ENCODE results near the gene EYA4.
"Not testable (repeated sequence)": the region's sequence is repeated elsewhere in the genome, so short reads cannot be mapped to it uniquely, and the experiment has no call there.

Gene EYA4

GRCh38 chr6:133358574-133359150, 117.5 kb downstream of the EYA4 start:
- DNase-seq: no peak

GRCh38 chr6:133359256-133359655, 118.1 kb downstream of the EYA4 start:
- DNase-seq: no peak

- DNase-seq: no peak
These were observed 118.6 kb downstream of the EYA4 start for GRCh38 chr6:133359760-133360159.

- DNase-seq: no peak
These were observed 119.0 kb downstream of the EYA4 start for GRCh38 chr6:133360194-133360593.

- DNase-seq: no peak
These were observed 121.7 kb downstream of the EYA4 start for GRCh38 chr6:133362813-133363212.

- no peak for DNase-seq
These were observed 127.5 kb downstream of the EYA4 start for GRCh38 chr6:133368664-133369063.

DNA sequence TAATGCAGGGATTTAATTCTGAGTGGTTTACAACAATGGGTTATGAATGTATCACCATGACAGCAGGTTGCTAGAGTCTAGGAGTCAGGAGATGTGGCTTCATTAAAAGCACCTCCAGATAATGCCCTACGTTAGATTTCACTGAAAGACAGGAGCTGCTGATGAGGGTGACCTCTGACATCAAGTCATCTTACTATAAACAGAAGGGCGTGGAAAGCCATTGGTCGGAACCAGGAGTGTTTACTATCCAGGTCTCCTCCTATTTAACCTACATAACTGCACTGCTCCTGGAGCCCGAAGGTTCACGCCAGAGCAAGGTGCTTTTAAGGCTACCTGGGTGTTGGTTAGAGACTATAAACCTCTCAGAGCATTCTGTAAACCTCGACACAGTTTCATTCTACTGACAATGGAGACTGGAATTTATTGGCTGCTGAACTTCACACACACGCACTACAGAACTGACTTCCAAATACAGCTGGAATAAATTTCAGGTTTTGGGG, 128.7 kb downstream of the EYA4 start:
- DNase-seq: no peak

DNA sequence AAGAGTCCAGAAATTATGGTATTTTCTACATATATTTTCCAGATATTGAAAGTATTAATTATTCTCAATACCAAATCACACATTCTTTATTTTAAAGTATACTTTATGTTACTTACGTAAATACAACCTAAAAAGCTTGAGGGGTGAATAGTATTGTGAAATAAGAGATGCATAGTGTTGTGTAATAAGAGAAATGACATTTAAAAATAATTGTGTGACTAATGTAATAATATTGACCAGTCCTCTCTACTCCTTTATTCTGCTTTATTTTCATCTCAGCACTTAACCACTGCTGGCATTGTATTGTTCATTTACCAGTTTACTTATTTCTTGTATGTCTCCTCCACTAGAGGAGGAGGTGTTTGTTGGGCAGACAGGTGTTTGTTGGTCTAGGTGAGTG, 135.6 kb downstream of the EYA4 start:
- no peak for DNase-seq

DNA sequence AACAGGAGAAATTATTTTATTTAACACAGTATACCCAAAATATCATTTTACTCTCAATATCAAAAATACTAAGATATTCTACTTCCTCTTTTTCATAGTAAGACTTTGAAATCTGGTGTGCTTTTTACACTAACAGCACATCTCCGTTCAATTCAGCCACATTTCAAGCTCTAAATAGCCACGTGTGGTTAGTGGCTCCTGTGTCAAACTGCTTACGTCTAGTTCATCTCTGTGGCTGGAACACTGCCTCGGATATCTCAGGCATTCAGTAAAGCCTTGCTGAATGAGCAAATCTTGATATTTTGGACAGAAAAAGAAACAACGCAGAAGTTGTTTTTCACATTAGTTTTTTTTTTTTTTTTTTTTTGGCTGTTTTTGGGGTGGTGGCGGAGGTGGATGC, 136.1 kb downstream of the EYA4 start:
- DNase-seq: no peak

- DNase-seq: no peak
These were observed 138.9 kb downstream of the EYA4 start for GRCh38 chr6:133380047-133380446.

GRCh38 chr6:133380723-133381122, 139.6 kb downstream of the EYA4 start:
- DNase-seq: no peak

- no peak for DNase-seq
These were observed 147.6 kb downstream of the EYA4 start for GRCh38 chr6:133388731-133389130.

DNA sequence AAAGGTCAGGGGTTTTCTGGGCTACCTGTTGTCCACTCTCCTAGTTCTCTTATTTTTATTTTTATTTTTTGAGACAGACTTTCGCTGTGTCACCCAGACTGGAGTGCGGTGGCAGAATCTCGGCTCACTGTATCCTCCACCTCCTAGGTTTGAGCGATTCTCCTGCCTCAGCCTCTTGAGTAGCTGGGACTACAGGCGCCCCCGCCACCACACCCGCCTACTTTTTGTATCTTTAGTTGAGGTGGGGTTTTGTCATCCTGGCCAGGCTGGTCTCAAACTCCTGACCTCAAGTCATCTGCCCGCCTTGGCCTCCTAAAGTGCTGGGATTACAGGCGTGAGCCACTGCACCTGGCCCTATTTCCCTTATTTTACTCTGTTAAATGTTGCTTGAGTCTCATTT, 149.0 kb downstream of the EYA4 start:
- DNase-seq: no peak

DNA sequence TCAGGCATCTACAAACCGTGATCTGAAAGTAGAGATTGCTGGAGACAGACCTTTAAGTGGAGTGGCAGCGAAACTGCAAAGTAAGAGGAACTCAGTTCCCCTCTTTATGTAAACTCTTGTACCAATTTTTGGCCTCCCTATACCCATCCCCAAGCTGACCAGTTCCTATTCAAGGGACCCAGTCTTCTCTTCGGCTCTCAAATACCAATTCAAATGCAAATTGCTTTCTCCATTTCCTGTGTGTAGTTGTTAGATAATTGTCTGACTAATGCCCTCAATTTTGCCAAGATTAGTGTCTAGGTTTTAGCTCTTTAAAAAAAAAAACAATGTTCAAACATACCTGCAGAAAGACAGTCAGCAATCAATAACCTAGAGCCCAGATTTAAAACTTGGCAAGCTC, 150.9 kb downstream of the EYA4 start:
- no peak for DNase-seq

GRCh38 chr6:133392641-133393040, 151.5 kb downstream of the EYA4 start:
- DNase-seq: no peak

DNA sequence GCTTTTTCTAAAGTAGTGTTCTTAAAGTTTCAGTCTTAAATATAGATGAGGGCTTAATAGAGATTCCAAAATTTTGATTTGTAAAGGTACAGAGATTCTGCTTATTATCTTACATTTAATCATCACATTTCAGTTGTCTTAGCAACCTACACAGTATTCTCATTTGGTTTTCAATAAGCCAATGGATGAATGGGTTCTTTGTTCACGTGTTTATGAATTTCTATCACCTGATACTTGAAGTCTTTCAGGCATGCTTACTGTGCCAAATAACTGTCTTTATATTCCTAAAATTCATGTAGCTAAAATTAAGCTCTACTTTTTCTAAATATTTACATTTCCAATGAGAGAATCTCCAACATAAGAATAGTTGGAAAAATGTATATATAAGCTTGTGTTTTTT, 152.7 kb downstream of the EYA4 start:
- DNase-seq: no peak

DNA sequence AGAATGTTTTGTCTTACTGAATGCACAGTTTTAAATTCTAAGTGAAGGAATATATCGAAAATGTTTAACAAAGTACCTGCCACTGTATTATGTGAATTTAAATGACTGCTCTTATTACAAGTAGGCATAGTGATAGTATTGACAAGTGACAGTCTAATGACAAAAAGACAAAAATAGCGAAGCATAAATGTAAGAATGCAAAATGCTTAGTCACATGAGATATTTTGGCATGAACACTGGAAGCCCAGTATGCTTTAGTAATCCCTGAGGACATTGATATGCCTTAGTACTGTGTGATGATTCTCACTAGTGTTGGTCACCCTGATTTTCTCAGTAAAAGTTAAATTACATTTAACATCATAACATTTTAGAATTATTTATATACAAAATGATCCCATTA, 153.5 kb downstream of the EYA4 start:
- no peak for DNase-seq

GRCh38 chr6:133396233-133396983, 155.3 kb downstream of the EYA4 start:
- DNase-seq: peak; percentile 75

DNA sequence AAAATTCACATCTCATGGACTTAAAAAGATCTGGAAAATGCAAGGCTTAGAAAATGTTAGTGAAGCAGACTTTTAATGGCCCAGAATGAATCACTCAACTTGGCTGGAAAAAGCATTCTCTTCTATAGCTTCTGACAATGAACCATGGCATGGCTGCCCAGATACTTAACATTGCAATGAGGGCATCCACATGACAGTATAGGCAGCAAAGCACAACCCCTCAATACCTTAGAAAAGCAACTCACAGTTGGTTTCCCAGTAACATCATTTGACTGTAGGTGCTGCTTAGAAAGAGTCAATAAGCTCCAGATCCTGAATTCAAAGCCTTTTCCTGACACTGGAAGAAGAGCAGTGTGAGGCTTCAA, 155.8 kb downstream of the EYA4 start:
- DNase-seq: no peak

DNA sequence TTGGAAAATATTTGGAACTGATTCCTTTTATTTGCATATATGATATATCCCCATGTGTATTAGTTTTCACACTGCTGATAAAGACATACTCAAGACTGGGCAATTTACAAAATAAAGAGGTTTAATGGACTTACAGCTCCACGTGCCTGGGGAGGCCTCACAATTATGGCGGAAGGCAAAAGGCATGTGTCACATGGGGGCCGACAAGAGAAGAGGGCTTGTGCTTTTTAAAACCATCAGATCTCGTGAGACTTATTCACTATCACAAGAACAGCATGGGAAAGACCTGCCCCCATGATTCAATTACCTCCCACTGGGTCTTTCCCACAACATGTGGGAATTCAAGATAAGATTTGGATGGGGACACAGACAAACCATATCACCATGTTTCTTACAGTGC, 156.4 kb downstream of the EYA4 start:
- DNase-seq: not testable (repeated sequence)

- no peak for DNase-seq
These were observed 158.3 kb downstream of the EYA4 start for GRCh38 chr6:133399426-133399825.

DNA sequence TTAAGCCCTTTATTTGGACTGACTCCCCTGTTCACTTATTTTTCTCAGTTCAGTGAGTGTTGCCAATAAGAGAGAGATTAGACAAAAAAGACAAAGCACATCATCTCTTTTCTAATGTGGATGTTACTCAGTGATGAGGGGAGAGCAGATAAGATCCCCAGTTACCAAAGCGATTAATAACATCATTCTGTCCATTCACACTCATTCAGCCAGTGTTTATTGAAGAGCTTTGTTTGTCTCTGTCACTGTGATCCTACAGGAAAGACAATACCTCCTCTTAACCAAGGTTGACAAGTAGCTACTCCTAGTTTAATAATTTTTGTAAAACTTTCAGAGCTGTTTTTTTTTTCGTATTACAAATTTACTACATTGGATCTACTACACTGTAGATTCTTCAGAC, 163.0 kb downstream of the EYA4 start:
- DNase-seq: no peak

DNA sequence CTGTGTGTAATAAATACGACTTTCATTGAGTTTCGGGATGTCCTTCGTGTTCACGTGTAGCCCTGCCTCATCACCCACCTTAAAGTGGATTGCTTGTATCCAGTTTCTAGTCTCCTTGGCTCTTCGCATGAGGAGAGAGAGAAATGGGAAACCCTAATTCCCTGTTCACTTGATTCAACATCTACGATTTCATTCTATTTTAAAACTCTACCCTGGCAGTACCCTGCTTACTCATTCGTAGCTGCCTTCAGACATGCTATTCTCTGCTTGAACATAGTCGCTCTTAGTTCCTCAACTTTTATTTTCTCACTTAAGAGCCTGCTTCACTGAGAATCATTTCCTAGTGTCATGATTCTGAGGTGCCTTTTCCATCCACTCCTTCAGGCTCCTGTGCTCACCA, 163.6 kb downstream of the EYA4 start:
- DNase-seq: no peak

GRCh38 chr6:133407320-133408100, 166.4 kb downstream of the EYA4 start:
- DNase-seq: no peak

Data from NCI-H1105 (cell line).